CD4-positive, alpha-beta T cell treated with Interferon alpha-2 for 1 hour (primary cell): ENCODE measurements around the gene GOLT1A.

Experiments
- DNase-seq, 2 donors: peaks; one replicate each; pipeline ENCODE4 v3.0.0-alpha.2; 2020 to 2022

GOLT1A gene

GRCh38 chr1:204190212-204191211 is 23.3 kb downstream of the GOLT1A start:
- DNase-seq, result peak in 1 of 2 donors; percentile 28

DNA sequence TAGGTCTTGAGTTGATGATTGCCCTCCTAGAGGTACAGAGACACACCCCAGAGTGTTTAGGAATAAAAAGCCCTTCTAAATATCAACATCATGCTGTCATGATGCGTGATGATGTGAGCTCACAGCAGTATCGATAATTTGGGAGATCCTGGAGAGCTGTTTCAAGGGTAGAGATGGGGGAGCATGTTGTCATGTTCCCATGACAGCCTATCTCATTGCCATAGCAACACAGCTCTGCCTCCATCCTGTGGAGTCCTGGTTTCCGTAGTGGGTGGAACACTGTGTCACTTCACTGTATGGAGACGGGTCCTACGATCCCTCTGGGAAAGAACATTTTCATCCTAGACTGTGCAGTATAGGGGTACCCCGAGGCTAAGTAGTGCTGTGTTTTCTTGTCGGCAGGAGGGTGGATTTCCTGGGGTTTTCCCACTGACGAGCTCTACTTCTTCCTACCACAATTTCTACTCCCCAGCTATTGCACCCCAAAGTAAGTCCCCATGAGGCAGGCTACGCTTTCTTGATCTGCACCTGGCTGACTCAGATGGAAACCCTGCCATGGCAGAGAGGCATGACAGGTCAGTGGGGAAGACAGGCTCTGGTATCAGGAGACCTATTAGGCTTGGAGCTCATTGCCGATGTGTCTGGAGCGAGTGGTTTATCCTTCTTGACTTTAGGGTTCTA is 24.7 kb downstream of the GOLT1A start:
- DNase-seq, result no peak

DNA sequence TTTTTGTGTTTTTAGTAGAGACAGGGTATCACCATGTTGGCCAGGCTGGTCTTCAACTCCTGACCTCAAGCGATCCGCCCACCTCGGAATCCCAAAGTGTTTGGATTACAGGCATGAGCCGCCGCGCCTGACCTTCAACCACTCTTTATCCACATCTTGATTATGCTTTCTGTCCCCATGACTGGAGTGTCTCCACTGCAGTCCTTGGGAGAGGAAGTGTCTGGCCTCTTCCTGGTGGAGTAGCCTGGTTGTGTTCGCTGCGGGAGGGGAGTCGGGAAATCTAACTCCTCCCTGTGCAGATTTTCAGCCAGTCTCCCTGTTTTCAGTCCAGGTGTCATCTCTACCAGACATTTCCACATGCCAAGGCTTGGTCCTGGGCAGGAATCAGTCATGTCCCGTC is 27.2 kb downstream of the GOLT1A start:
- DNase-seq, result no peak

- DNase-seq, result no peak
Observed at GRCh38 chr1:204181116-204181515, 32.7 kb downstream of the GOLT1A start.

- no peak for DNase-seq
Observed at GRCh38 chr1:204180133-204180532, 33.7 kb downstream of the GOLT1A start.

- DNase-seq, result no peak
Observed at GRCh38 chr1:204178487-204179281, 35.1 kb downstream of the GOLT1A start.

DNA sequence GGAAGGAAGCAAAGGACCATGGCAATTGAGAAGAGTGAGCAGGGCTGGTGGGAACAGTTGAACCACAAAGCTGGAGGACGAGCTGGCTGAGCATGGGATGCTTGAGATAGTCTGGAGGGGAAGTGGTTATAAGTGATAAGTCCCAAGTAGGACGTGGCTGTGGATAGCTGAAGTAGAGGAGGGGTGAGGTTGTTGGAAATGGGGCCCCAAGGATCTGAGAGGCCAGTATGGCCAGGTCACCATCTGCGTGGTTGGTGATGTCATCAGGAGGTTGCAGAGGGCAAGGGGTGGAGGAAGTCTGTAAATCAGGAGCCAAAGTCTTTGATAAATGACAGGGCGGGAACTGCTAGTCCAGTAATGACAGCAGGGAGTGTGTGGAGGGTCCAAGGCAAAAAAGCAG is 36.7 kb downstream of the GOLT1A start:
- no peak for DNase-seq

DNA sequence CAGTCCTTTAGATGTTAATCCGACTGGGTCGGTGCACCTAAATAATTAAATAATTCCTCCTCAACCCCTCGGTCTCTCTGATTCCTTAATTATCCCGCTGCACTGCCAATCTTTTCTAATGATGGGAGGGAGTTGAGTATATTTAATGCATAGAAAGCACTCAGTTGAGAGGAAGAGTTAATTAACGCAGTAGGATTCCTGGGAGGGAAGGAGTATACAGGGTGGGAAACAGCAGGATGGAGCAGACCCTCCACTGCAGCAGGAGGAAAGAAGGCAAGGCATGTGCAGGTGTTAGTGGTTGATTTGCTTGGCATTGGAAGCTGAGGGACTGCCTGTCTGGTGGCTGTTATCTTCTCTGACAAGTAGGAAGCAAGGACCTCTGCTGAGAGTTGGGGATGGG is 37.7 kb downstream of the GOLT1A start:
- no peak for DNase-seq

DNA sequence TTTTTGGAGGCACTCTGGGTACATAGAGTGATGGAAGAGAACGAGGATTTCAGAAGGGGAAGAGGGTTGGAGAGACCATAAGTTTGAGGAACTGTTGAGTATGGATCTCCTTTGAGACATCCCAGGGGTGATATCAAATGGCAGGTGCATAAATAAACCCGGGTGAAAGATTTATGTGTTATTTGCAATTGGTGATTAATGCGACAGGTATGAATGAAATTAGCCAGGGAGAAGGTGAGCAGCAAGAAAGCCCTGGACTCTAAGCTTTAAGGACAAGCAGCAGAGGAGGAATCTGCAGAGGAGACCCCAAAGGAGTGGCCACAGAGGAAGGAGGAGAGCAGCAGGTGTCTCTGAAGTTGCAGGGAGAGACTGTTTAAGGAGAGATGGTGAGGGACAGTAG is 38.8 kb downstream of the GOLT1A start:
- DNase-seq, result no peak

DNA sequence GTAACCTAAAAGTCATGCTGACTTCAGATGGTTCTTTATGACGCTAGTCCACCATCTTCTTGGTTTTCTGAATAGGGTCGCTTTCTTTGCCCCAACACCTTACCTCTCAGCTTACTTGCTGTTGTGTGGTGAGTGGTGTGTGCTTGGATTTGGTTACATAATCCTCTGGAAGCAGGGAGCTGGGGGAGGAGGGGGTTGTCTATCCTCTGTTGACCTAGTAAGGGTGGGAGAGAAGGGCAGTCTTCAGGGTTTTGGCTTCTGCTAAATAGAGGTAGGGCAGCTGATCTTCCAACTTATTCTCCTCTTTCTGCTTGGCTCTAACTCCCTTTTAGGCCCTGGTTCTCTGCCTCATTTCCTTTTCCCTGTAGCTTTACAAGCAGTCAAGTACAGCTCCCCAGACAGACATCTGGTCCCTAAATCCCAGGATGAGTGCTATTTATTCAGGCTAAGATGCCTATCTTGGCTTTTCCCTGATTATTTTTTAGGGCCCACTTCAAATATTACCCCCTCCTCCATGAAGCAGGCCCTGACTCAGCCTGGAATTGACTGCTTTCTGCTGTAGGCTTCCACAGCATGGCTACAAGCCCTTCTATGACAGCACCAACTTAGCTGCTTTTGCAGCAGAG is 41.3 kb downstream of the GOLT1A start:
- DNase-seq, result no peak

DNA sequence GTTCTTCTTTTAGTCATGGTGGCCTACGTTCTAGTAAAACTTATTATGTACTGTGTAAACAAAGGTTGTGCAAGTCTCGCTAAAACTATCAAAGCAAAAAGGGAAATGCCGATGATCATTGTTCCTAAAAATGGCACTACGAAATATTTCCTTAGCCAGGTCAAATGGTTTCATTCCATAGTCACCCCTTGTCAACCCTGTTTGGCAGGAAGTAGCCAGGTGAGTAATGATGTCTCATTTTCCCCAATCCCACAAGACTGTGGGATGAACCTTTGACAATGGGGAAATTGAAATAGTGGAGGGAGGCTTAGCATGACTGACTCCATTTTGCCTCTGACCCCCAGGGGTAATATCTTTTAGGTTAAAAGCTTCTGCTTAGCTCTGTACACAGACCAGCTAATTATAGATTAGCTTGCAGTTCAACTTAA is 42.0 kb downstream of the GOLT1A start:
- no peak for DNase-seq

GRCh38 chr1:204170494-204171155 is 43.2 kb downstream of the GOLT1A start:
- no peak for DNase-seq

DNA sequence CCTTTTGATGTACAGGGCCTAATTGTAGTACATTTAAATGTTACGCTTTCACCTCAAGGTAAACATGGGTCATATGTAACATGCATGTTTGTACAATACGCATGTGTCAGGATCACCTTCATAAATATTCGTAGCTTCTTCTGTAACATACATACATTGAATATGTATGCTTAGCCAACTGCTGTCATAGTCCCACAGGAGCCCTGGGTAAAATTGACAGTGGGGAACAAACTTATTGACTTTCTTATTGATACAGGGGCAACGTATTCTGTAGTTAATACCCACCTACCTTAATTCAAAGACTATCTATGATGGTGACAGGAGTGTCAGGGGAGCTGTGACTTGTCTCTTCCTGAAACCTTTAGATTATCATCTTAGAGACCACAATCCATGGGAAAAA is 43.9 kb downstream of the GOLT1A start:
- DNase-seq, result no peak

GRCh38 chr1:204167730-204168129 is 46.1 kb downstream of the GOLT1A start:
- DNase-seq, result no peak

- no peak for DNase-seq
Observed at GRCh38 chr1:204166219-204166618, 47.6 kb downstream of the GOLT1A start, which contains the start of gene REN. Gene REN (minus strand): TSS chr1:204166337. CDS start chr1:204166293, 44 bp downstream.

DNA sequence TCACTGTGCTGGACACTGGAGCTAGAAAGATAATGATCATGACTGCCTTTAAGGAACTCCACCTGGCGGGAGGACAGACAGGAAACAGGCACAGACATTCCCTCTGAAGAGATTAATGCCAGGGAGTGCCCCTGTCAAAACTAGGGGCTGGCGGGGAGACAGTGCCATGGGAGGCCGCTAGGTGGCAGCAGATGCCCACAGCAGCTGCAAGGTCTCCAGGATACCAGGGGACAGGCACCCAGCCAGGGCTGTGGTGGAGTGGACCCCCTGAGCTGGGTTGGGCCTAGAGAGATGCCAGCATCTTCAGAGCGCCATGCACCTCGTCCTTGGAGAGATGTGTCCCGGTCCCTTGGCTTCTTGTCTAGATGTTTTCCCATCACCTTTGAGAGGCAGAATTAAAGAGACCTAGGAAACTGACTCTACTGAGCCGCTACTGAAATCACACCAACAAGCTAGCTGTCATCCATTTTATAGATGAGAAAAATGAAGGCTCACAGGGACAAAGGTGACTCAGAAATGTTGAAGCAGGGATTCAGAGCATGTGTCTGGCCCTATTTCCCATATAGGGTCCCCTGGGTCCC is 51.2 kb downstream of the GOLT1A start:
- DNase-seq, result peak; percentile 68 to 80

DNA sequence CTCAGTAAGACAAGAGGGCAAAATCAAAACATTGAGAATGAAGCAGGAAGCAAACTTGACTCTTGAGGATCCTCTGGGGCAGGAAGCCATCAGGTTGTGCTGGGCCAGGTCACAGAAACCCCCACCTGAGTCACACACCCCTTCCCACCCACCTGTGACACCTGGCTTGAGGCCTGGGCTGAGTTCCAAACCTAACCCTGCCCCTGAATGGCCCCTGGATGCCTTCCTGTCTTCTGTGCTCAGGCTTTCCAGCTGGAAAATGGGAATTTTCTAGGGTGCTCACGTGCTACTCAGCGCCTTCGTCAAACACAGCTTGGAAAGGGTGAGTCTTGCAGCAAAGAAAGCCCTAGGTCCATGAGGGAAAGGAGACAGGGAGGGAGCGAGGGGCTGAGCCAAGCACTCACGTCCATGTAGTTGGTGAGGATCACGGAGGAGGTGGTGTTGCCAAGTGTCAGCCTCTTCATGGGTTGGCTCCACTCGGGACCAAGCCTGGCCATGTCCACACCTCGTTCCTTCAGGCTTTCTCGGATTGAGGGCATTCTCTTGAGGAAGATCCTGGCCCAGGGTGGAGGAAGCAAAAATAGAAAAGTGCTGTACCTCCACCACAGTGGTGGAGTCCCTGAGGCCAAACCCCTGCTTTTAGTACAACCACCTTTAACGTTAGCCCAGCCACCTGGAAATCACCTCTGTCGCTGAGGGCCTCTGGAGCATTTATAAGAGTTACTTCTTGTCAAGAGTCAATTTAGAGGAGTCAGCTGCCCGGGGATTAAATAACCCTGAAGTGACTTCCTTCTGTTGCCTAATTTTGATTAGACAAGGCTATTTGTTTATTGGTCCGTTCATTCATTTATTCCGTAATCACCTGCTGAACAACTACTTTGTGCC is 51.9 kb downstream of the GOLT1A start:
- DNase-seq, result no peak

- no peak for DNase-seq
Observed at GRCh38 chr1:204157962-204158361, 55.8 kb downstream of the GOLT1A start.

DNA sequence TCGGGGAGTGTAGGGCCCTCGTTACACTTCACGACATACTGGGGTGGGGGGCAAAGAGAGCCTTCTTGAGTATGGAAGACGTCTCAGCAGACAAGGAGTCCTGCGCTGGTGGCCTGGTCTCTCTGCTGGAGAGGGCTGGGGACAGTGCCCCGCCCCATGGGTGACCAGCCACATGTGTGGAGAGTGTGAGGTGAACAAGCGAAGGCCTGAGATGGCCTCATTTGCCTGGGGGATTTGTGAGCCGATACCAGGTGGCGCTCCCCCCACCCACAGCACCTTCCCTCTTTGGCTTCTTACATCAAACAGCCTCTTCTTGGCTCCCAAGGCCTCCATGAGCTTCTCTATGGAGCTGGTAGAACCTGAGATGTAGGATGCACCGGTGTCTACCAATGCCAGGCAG is 57.9 kb downstream of the GOLT1A start:
- no peak for DNase-seq

DNA sequence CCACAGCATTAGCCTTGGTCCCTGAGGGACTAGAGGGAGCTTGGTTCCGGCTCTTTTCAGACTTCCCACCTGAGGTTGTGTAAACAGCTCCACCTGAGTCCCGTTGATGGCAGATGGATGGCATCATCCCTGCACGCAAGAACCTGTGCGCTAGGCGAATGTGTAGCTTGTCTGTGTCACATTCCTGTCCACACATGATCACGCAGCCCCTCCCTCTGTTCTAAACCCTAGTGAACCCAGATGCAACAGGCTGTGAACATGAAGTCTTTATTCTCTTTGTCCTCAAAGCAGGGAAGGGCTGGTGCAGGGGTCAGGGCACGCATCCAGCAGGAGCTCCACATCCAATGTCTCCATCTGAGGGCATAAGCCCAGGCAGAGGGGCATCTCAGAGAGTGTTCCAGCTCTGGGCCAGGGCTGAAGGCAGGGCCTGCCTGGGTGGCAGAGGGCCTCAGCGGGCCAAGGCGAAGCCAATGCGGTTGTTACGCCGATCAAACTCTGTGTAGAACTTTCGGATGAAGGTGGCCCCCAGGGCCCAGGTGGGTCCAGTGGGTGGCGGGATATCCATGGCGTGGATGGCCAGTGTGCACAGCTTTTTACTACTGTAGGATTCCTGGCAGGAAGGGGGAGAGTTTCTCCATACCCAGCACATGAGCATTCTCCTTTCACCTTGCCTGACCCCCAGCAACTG is 59.1 kb downstream of the GOLT1A start:
- no peak for DNase-seq
